GM23338 (cell line): ENCODE measurements around the gene JAZF1. TPM values are rescaled to one million over a fixed set of nuclear protein-coding genes. Genes with fewer than 3 reads are reported as not detected.

Experiments
- ATAC-seq: fragments of 200-7000 bp; cut with Tn5 transposase; 3 replicates; pipeline ENCODE4 v1.9.1; 2020
- DNase-seq: peaks from one replicate; pipeline ENCODE4 v3.0.0-alpha.2; 2015; ENCODE audit warnings: low spot score
- H2AFZ ChIP-seq: fragments of 200-600 bp; sonication (generic); 2 replicates; pipeline ENCODE4 v1.8.0; 2016; ENCODE audit warnings: antibody characterized with exemption, mild to moderate bottlenecking, moderate library complexity
- H3F3A ChIP-seq: fragments of 200-600 bp; sonication (generic); replicated peaks from 2 replicates; pipeline ENCODE4 v1.8.0; 2017; ENCODE audit warnings: antibody characterized with exemption, mixed run types, low read depth
- H3K27ac ChIP-seq: fragments of 200-600 bp; sonication (generic); 2 replicates; pipeline ENCODE4 v1.6.1; 2016; ENCODE audit warnings: low read depth
- H3K27me3 ChIP-seq: fragments of 200-600 bp; sonication (generic); 2 replicates; pipeline ENCODE4 v1.8.0; 2016; ENCODE audit warnings: mild to moderate bottlenecking, mixed run types, moderate library complexity; ENCODE audit not compliant: insufficient read depth
- H3K36me3 ChIP-seq: fragments of 200-600 bp; sonication (generic); 2 replicates; pipeline ENCODE4 v1.8.0; 2016; ENCODE audit warnings: mild to moderate bottlenecking; ENCODE audit not compliant: insufficient read depth
- H3K4me1 ChIP-seq: fragments of 200-600 bp; sonication (generic); 2 replicates; pipeline ENCODE4 v1.8.0; 2016; ENCODE audit warnings: mild to moderate bottlenecking, moderate library complexity; ENCODE audit not compliant: insufficient read depth
- H3K4me2 ChIP-seq: fragments of 200-600 bp; sonication (generic); 2 replicates; pipeline ENCODE4 v1.7.1; 2017; ENCODE audit warnings: mixed run types
- H3K4me3 ChIP-seq: fragments of 200-600 bp; sonication (generic); 2 replicates; pipeline ENCODE4 v1.6.1; 2016; ENCODE audit warnings: mixed run types
- H3K79me2 ChIP-seq: fragments of 200-600 bp; sonication (generic); replicated peaks from 2 replicates; pipeline ENCODE4 v1.8.0; 2017; ENCODE audit warnings: mild to moderate bottlenecking; ENCODE audit not compliant: insufficient read depth
- H3K9me2 ChIP-seq: fragments of 200-600 bp; sonication (generic); 2 replicates; pipeline ENCODE4 v1.8.0; 2017; ENCODE audit not compliant: insufficient read depth
- H4K20me1 ChIP-seq: fragments of 200-600 bp; sonication (generic); replicated peaks from 2 replicates; pipeline ENCODE4 v1.8.0; 2017; ENCODE audit warnings: mild to moderate bottlenecking; ENCODE audit not compliant: insufficient read depth
- H3K27ac Mint-ChIP-seq: 2 replicates; pipeline ENCODE4 v1.8.0; 2020; ENCODE audit warnings: inconsistent platforms, mild to moderate bottlenecking, moderate library complexity, mixed read lengths
- H3K27me3 Mint-ChIP-seq: 3 replicates; pipeline ENCODE4 v1.8.0; 2022; ENCODE audit warnings: low read depth, mild to moderate bottlenecking, moderate library complexity, mixed read lengths, inconsistent platforms; ENCODE audit not compliant: insufficient read depth, poor library complexity
- H3K36me3 Mint-ChIP-seq: 3 replicates; pipeline ENCODE4 v1.8.0; 2021; ENCODE audit warnings: low read depth, mild to moderate bottlenecking, inconsistent platforms, moderate library complexity, mixed read lengths
- H3K4me1 Mint-ChIP-seq: 3 replicates; pipeline ENCODE4 v1.8.0; 2020; ENCODE audit warnings: mild to moderate bottlenecking, inconsistent platforms, mixed read lengths
- H3K4me3 Mint-ChIP-seq: 3 replicates; pipeline ENCODE4 v1.8.0; 2021; ENCODE audit warnings: moderate library complexity, mild to moderate bottlenecking, inconsistent platforms, mixed read lengths
- H3K9me3 Mint-ChIP-seq: 3 replicates; pipeline ENCODE4 v1.8.0; 2020; ENCODE audit warnings: moderate library complexity, mild to moderate bottlenecking, inconsistent platforms, mixed read lengths
- CREB1 ChIP-seq: fragments of 250-450 bp; sonication (Bioruptor Pico); IDR thresholded peaks from 2 replicates; pipeline ENCODE4 v1.5.0; 2020; ENCODE audit warnings: low read depth, mild to moderate bottlenecking, moderate library complexity
- EZH2 ChIP-seq: fragments of 200-600 bp; sonication (generic); IDR thresholded peaks from one replicate; pipeline ENCODE4 v1.8.0; 2017; ENCODE audit warnings: antibody characterized with exemption, mild to moderate bottlenecking, low read depth; ENCODE audit not compliant: unreplicated experiment
- EZH2phosphoT487 ChIP-seq: fragments of 200-600 bp; sonication (generic); IDR thresholded peaks from one replicate; pipeline ENCODE4 v1.8.1; 2018; ENCODE audit warnings: antibody characterized with exemption; ENCODE audit not compliant: unreplicated experiment
- JUNB ChIP-seq: IDR thresholded peaks from one replicate; pipeline ENCODE4 v1.6.1; 2016; ENCODE audit warnings: antibody characterized with exemption; ENCODE audit not compliant: unreplicated experiment
- NANOG ChIP-seq: IDR thresholded peaks from 2 replicates; pipeline ENCODE4 v1.6.1; 2016; ENCODE audit warnings: antibody characterized with exemption, borderline replicate concordance
- POLR2AphosphoS5 ChIP-seq: IDR thresholded peaks from 2 replicates; pipeline ENCODE4 v1.6.1; 2016; ENCODE audit warnings: antibody characterized with exemption, low read depth
- STAT1 ChIP-seq: IDR thresholded peaks from one replicate; pipeline ENCODE4 v1.6.1; 2016; ENCODE audit warnings: antibody characterized with exemption; ENCODE audit not compliant: unreplicated experiment
- ZNF114 ChIP-seq: fragments of 250-450 bp; sonication (Bioruptor Pico); IDR thresholded peaks from 2 replicates; pipeline ENCODE4 v1.5.0; 2020; ENCODE audit warnings: mild to moderate bottlenecking, moderate library complexity
- ZNF331 ChIP-seq: fragments of 250-450 bp; sonication (Bioruptor Pico); IDR thresholded peaks from 2 replicates; pipeline ENCODE4 v1.5.0; 2020; ENCODE audit warnings: low read depth, mild to moderate bottlenecking, moderate library complexity
- polyA plus RNA-seq: library from polyadenylated mRNA; unstranded; fragments of >200 nt; fragmentation: Nextera tagmentation; extraction: Ambion mirVana; gene quantifications from 2 replicates; pipeline ENCODE4 v1.2.1, GENCODE V29; 2016
- total RNA-seq: library from RNA; depleted of rRNA; stranded (reverse); fragments of >200 nt; shearing (Covaris generic); gene quantifications from 2 replicates; pipeline ENCODE4 v1.2.3, GENCODE V29; 2014
- TF ChIP-seq, protein P1 (sequence below): fragments of 250-450 bp; sonication (Bioruptor Pico); IDR thresholded peaks from 2 replicates; pipeline ENCODE4 v1.5.0; 2020; ENCODE audit warnings: mild to moderate bottlenecking, moderate library complexity
- TF ChIP-seq, protein P2 (sequence below): IDR thresholded peaks from 2 replicates; pipeline ENCODE4 v1.6.1; 2016; ENCODE audit warnings: antibody characterized with exemption
- TF ChIP-seq, protein P3 (sequence below), 2 experiments: fragments of 200-600 bp in 1 of 2; sonication (generic) in 1 of 2; conservative IDR thresholded peaks; 2 replicates each; pipeline versions ENCODE4 v1.5.1 to v1.6.1; 2016 to 2017; ENCODE audit warnings: antibody characterized with exemption in 2 of 2, low read depth in 2 of 2, mild to moderate bottlenecking in 2 of 2, moderate library complexity in 1 of 2
- TF ChIP-seq, protein P4 (sequence below): IDR thresholded peaks from one replicate; pipeline ENCODE4 v1.6.1; 2018; ENCODE audit warnings: antibody characterized with exemption; ENCODE audit not compliant: unreplicated experiment

JAZF1 gene
- total and polyA plus RNA-seq, 2 experiments from 2014 or later: 12.2 to 22.2 TPM

DNA sequence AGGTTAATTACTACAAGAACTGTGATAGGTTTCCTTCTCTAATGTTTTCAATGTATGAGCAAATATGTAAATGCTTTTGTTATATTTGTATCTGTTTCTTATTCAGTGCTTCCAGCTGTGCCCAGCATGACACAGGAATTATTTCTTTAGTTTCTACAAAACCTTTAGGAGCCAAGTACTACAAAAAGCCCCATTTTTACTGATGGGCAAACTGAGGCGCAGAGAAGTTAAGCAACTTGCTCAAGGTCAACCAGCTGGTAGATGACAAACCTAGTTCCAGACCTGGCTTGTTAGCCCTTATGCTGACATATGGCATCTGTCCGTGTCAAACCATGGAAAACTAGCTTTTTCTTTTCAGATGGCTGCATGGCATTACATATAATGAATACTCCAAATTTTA, 134.6 kb downstream of the JAZF1 start:
- Histone ChIP-seq H4K20me1 (no peaks in the 10 kb centered on the region), H3K27ac (peak overlapping the region; percentile 33), H3K27me3 (no peaks in the 10 kb centered on the region), H2AFZ (no peak overlapping the region), H3K36me3 (no peaks in the 10 kb centered on the region), H3K79me2 (no peaks in the 10 kb centered on the region), H3K4me1 (peaks cover 13% of the 10 kb centered on the region), H3F3A (no peaks in the 10 kb centered on the region), H3K4me2 (no peak overlapping the region), H3K9me2 (no peaks in the 10 kb centered on the region), H3K4me3 (no peak overlapping the region)
- Mint-ChIP-seq H3K9me3 (no peaks in the 10 kb centered on the region), H3K27me3 (peaks cover 6% of the 10 kb centered on the region), H3K4me3 (no peak overlapping the region), H3K4me1 (peaks cover 15% of the 10 kb centered on the region; the same call in 2 of the 3 replicates), H3K36me3 (no peaks in the 10 kb centered on the region), H3K27ac (no peak overlapping the region)
- TF ChIP-seq EZH2 (no peak), ZNF331 (CRISPR knock-in tag) (no peak), STAT1 (no peak), JUNB (no peak), EZH2phosphoT487 (no peak), CREB1 (CRISPR knock-in tag) (no peak), NANOG (no peak), ZNF114 (CRISPR knock-in tag) (no peak), POLR2AphosphoS5 (no peak)
- TF ChIP-seq, protein P1, sequence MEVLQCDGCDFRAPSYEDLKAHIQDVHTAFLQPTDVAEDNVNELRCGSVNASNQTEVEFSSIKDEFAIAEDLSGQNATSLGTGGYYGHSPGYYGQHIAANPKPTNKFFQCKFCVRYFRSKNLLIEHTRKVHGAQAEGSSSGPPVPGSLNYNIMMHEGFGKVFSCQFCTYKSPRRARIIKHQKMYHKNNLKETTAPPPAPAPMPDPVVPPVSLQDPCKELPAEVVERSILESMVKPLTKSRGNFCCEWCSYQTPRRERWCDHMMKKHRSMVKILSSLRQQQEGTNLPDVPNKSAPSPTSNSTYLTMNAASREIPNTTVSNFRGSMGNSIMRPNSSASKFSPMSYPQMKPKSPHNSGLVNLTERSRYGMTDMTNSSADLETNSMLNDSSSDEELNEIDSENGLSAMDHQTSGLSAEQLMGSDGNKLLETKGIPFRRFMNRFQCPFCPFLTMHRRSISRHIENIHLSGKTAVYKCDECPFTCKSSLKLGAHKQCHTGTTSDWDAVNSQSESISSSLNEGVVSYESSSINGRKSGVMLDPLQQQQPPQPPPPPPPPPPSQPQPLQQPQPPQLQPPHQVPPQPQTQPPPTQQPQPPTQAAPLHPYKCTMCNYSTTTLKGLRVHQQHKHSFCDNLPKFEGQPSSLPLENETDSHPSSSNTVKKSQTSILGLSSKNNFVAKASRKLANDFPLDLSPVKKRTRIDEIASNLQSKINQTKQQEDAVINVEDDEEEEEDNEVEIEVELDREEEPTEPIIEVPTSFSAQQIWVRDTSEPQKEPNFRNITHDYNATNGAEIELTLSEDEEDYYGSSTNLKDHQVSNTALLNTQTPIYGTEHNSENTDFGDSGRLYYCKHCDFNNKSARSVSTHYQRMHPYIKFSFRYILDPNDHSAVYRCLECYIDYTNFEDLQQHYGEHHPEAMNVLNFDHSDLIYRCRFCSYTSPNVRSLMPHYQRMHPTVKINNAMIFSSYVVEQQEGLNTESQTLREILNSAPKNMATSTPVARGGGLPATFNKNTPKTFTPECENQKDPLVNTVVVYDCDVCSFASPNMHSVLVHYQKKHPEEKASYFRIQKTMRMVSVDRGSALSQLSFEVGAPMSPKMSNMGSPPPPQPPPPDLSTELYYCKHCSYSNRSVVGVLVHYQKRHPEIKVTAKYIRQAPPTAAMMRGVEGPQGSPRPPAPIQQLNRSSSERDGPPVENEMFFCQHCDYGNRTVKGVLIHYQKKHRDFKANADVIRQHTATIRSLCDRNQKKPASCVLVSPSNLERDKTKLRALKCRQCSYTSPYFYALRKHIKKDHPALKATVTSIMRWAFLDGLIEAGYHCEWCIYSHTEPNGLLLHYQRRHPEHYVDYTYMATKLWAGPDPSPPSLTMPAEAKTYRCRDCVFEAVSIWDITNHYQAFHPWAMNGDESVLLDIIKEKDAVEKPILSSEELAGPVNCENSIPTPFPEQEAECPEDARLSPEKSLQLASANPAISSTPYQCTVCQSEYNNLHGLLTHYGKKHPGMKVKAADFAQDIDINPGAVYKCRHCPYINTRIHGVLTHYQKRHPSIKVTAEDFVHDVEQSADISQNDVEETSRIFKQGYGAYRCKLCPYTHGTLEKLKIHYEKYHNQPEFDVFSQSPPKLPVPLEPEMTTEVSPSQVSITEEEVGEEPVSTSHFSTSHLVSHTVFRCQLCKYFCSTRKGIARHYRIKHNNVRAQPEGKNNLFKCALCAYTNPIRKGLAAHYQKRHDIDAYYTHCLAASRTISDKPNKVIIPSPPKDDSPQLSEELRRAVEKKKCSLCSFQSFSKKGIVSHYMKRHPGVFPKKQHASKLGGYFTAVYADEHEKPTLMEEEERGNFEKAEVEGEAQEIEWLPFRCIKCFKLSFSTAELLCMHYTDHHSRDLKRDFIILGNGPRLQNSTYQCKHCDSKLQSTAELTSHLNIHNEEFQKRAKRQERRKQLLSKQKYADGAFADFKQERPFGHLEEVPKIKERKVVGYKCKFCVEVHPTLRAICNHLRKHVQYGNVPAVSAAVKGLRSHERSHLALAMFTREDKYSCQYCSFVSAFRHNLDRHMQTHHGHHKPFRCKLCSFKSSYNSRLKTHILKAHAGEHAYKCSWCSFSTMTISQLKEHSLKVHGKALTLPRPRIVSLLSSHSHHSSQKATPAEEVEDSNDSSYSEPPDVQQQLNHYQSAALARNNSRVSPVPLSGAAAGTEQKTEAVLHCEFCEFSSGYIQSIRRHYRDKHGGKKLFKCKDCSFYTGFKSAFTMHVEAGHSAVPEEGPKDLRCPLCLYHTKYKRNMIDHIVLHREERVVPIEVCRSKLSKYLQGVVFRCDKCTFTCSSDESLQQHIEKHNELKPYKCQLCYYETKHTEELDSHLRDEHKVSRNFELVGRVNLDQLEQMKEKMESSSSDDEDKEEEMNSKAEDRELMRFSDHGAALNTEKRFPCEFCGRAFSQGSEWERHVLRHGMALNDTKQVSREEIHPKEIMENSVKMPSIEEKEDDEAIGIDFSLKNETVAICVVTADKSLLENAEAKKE: no peak
- TF ChIP-seq, protein P2, sequence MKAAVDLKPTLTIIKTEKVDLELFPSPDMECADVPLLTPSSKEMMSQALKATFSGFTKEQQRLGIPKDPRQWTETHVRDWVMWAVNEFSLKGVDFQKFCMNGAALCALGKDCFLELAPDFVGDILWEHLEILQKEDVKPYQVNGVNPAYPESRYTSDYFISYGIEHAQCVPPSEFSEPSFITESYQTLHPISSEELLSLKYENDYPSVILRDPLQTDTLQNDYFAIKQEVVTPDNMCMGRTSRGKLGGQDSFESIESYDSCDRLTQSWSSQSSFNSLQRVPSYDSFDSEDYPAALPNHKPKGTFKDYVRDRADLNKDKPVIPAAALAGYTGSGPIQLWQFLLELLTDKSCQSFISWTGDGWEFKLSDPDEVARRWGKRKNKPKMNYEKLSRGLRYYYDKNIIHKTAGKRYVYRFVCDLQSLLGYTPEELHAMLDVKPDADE: no peak
- TF ChIP-seq, protein P3, sequence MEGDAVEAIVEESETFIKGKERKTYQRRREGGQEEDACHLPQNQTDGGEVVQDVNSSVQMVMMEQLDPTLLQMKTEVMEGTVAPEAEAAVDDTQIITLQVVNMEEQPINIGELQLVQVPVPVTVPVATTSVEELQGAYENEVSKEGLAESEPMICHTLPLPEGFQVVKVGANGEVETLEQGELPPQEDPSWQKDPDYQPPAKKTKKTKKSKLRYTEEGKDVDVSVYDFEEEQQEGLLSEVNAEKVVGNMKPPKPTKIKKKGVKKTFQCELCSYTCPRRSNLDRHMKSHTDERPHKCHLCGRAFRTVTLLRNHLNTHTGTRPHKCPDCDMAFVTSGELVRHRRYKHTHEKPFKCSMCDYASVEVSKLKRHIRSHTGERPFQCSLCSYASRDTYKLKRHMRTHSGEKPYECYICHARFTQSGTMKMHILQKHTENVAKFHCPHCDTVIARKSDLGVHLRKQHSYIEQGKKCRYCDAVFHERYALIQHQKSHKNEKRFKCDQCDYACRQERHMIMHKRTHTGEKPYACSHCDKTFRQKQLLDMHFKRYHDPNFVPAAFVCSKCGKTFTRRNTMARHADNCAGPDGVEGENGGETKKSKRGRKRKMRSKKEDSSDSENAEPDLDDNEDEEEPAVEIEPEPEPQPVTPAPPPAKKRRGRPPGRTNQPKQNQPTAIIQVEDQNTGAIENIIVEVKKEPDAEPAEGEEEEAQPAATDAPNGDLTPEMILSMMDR (conservative IDR thresholded peaks at IDR 0.05; ENCODE audit: low read depth in 2 of 2): no peak
- TF ChIP-seq, protein P4, sequence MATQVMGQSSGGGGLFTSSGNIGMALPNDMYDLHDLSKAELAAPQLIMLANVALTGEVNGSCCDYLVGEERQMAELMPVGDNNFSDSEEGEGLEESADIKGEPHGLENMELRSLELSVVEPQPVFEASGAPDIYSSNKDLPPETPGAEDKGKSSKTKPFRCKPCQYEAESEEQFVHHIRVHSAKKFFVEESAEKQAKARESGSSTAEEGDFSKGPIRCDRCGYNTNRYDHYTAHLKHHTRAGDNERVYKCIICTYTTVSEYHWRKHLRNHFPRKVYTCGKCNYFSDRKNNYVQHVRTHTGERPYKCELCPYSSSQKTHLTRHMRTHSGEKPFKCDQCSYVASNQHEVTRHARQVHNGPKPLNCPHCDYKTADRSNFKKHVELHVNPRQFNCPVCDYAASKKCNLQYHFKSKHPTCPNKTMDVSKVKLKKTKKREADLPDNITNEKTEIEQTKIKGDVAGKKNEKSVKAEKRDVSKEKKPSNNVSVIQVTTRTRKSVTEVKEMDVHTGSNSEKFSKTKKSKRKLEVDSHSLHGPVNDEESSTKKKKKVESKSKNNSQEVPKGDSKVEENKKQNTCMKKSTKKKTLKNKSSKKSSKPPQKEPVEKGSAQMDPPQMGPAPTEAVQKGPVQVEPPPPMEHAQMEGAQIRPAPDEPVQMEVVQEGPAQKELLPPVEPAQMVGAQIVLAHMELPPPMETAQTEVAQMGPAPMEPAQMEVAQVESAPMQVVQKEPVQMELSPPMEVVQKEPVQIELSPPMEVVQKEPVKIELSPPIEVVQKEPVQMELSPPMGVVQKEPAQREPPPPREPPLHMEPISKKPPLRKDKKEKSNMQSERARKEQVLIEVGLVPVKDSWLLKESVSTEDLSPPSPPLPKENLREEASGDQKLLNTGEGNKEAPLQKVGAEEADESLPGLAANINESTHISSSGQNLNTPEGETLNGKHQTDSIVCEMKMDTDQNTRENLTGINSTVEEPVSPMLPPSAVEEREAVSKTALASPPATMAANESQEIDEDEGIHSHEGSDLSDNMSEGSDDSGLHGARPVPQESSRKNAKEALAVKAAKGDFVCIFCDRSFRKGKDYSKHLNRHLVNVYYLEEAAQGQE: no peak
- no peak for DNase-seq
- no peak for ATAC-seq
